HL-60 (cell line): ENCODE measurements around the gene THUMPD2.
"Not testable (repeated sequence)": the region's sequence is repeated elsewhere in the genome, so short reads cannot be mapped to it uniquely, and the experiment has no call there.

Source experiments
- DNase-seq, 2 experiments: peaks; one replicate each; pipeline ENCODE4 v3.0.0-alpha.2; 2010 to 2020; ENCODE audit warnings: low read depth in 1 of 2, low spot score in 1 of 2
- H3K27ac ChIP-seq: fragments of 250-450 bp; sonication (Bioruptor Pico); replicated peaks from 2 replicates; pipeline ENCODE4 v1.5.1; 2020; ENCODE audit warnings: mild to moderate bottlenecking, moderate library complexity
- H3K27me3 ChIP-seq: fragments of 250-450 bp; sonication (Bioruptor Pico); 2 replicates; pipeline ENCODE4 v1.5.1; 2021; ENCODE audit warnings: mild to moderate bottlenecking, moderate library complexity; ENCODE audit not compliant: insufficient read depth, poor library complexity, severe bottlenecking
- H3K4me3 ChIP-seq: replicated peaks from 2 replicates; pipeline ENCODE4 v1.5.1; 2011; ENCODE audit warnings: mild to moderate bottlenecking, control low read depth, low read length; ENCODE audit not compliant: insufficient read depth
- GABPA ChIP-seq: IDR thresholded peaks from 2 replicates; pipeline ENCODE4 v1.6.1; 2012; ENCODE audit warnings: low read depth
- POLR2AphosphoS5 ChIP-seq: IDR thresholded peaks from 2 replicates; pipeline ENCODE4 v1.6.1; 2012; ENCODE audit warnings: low read depth
- SPI1 ChIP-seq: IDR thresholded peaks from 2 replicates; pipeline ENCODE4 v1.6.1; 2012; ENCODE audit warnings: low read depth, mild to moderate bottlenecking, borderline replicate concordance
- TF ChIP-seq, protein P1 (sequence below): IDR thresholded peaks from one replicate; pipeline ENCODE4 v1.5.1; 2011; ENCODE audit warnings: low read length, control low read depth, inconsistent platforms; ENCODE audit not compliant: insufficient read depth
- TF ChIP-seq, protein P2 (sequence below): IDR thresholded peaks from 2 replicates; pipeline ENCODE4 v1.6.1; 2012; ENCODE audit warnings: low read depth; ENCODE audit not compliant: insufficient replicate concordance

THUMPD2 gene

DNA sequence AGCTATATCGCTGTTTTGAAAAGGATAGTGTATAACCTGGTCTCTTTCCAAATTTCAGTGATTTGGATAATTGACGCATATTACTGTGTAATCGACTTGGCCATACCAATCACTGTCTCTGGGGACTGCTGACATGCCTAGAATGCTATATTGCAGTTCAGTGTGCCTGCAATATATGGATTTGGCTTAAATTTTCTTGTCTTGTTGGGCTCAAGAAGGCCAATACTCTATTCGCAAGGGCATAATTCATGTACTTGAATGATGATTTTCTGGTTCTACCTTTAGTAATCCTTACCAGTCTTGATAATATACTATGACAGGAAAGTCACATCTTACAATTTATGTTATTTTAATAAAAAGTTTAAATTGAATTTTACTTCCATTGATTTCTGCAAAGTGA, 21.7 kb upstream of the THUMPD2 start:
- Histone ChIP-seq H3K27me3 (no peaks in the 10 kb centered on the region), H3K27ac (no peak overlapping the region)
- TF ChIP-seq POLR2AphosphoS5 (no peak), SPI1 (no peak), GABPA (no peak)
- TF ChIP-seq, protein P1, sequence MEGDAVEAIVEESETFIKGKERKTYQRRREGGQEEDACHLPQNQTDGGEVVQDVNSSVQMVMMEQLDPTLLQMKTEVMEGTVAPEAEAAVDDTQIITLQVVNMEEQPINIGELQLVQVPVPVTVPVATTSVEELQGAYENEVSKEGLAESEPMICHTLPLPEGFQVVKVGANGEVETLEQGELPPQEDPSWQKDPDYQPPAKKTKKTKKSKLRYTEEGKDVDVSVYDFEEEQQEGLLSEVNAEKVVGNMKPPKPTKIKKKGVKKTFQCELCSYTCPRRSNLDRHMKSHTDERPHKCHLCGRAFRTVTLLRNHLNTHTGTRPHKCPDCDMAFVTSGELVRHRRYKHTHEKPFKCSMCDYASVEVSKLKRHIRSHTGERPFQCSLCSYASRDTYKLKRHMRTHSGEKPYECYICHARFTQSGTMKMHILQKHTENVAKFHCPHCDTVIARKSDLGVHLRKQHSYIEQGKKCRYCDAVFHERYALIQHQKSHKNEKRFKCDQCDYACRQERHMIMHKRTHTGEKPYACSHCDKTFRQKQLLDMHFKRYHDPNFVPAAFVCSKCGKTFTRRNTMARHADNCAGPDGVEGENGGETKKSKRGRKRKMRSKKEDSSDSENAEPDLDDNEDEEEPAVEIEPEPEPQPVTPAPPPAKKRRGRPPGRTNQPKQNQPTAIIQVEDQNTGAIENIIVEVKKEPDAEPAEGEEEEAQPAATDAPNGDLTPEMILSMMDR: no peak
- TF ChIP-seq, protein P2, sequence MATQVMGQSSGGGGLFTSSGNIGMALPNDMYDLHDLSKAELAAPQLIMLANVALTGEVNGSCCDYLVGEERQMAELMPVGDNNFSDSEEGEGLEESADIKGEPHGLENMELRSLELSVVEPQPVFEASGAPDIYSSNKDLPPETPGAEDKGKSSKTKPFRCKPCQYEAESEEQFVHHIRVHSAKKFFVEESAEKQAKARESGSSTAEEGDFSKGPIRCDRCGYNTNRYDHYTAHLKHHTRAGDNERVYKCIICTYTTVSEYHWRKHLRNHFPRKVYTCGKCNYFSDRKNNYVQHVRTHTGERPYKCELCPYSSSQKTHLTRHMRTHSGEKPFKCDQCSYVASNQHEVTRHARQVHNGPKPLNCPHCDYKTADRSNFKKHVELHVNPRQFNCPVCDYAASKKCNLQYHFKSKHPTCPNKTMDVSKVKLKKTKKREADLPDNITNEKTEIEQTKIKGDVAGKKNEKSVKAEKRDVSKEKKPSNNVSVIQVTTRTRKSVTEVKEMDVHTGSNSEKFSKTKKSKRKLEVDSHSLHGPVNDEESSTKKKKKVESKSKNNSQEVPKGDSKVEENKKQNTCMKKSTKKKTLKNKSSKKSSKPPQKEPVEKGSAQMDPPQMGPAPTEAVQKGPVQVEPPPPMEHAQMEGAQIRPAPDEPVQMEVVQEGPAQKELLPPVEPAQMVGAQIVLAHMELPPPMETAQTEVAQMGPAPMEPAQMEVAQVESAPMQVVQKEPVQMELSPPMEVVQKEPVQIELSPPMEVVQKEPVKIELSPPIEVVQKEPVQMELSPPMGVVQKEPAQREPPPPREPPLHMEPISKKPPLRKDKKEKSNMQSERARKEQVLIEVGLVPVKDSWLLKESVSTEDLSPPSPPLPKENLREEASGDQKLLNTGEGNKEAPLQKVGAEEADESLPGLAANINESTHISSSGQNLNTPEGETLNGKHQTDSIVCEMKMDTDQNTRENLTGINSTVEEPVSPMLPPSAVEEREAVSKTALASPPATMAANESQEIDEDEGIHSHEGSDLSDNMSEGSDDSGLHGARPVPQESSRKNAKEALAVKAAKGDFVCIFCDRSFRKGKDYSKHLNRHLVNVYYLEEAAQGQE: no peak

DNA sequence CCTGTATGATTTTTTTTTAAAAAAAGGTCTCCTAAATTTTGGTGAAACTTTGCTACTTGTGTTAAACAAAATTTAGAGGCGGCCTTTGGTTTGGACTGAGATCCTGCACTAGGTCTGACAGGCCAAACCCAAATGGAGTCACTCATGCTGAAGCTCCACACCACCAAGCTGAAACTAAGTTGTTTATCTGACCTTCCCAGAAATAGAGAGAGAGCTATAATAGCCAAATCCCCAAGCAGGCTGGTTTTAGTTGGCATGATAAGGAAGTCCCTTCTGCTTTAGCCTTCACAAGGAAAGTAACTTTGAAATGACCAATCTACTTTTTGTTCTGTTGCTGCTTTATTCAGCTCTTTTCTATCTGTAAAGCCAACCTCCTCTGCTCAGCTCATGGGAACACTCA, 17.1 kb upstream of the THUMPD2 start:
- no peak overlapping the region for H3K27ac ChIP-seq
- DNase-seq: no peak
- H3K4me3 ChIP-seq: no peak overlapping the region
- TF ChIP-seq, protein P1: no peak
- TF ChIP-seq POLR2AphosphoS5 (no peak), SPI1 (no peak), GABPA (no peak)
- TF ChIP-seq, protein P2: no peak
- no peaks in the 10 kb centered on the region for H3K27me3 ChIP-seq

More for the DNA sequence above, 21.7 kb upstream of the THUMPD2 start:
- no peak overlapping the region for H3K4me3 ChIP-seq
- no peak for DNase-seq

DNA sequence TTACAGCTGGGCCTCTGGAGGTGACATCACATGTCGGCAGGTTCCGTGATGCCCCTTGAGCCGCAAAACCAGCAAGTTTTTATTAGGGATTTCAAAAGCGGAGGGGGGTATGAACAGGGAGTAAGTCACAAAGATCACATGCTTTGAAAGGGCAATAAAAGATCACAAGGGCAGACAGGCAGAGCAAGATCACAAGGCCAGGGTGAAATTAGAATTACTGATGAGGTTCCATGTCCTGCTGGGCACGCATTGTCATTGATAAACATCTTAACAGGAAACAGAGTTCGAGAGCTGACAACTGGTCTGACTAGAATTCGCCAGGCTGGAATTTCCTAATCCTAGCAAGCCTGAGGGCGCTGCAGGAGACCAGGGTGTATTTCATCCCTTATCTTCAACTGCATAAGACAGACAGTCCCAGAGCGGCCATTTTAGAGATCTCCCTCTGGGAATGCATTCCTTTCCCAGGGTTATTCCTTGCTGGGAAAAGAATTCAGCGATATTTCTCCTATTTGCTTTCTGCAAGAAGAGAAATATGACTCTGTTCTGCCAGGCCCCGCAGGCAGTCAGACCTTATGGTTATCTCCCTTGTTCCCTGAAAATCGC, 11.3 kb upstream of the THUMPD2 start:
- H3K27ac ChIP-seq, DNase-seq, H3K27me3 ChIP-seq, H3K4me3 ChIP-seq: not testable (repeated sequence)

DNA sequence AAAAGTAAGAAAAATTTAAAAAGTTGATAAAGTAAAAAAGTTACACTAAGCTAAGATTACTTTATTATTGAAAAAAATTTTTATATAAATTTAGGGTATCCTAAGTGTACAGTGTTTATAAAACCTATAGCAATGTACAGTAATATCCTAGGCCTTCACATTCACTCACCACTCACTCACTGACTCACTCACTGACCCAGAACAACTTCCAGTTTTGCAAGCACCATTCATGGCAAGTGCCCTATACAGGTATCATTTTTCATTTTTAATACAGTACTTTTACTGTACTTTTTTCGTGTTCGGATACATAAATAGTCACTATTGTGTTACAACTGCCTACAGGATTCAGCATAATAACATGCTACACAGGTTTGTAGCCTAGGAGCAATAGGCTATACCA, 8.9 kb upstream of the THUMPD2 start:
- no peak for TF ChIP-seq GABPA
- TF ChIP-seq, protein P2: no peak
- TF ChIP-seq, protein P1: no peak
- TF ChIP-seq SPI1: no peak
- no peak for TF ChIP-seq POLR2AphosphoS5
- DNase-seq: no peak
- H3K27me3 ChIP-seq: no peaks in the 10 kb centered on the region
- no peak overlapping the region for H3K27ac ChIP-seq
- H3K4me3 ChIP-seq: no peak overlapping the region
